GM12875 (cell line): ENCODE measurements around the gene DPP8.

Source experiments
- H3K4me3 ChIP-seq: one replicate; pipeline ENCODE4 v1.5.1; 2011; ENCODE audit warnings: low read depth, low read length, control low read depth
- CTCF ChIP-seq: IDR thresholded peaks from 2 replicates; pipeline ENCODE4 v1.5.1; 2011; ENCODE audit warnings: low read depth, mild to moderate bottlenecking, control low read depth, inconsistent platforms, low read length, moderate library complexity, borderline replicate concordance; ENCODE audit not compliant: insufficient read depth

DPP8 gene

GRCh38 chr15:65418596-65418995 lies 98.9 kb downstream of the DPP8 start:
- H3K4me3 ChIP-seq: no peak overlapping the region

GRCh38 chr15:65416845-65417416 lies 100.6 kb downstream of the DPP8 start:
- no peak for TF ChIP-seq CTCF
- no peak overlapping the region for H3K4me3 ChIP-seq

More at GRCh38 chr15:65418596-65418995, 98.9 kb downstream of the DPP8 start:
- TF ChIP-seq CTCF: no peak

- TF ChIP-seq CTCF: no peak
- no peak overlapping the region for H3K4me3 ChIP-seq
Observed at GRCh38 chr15:65414841-65415621, 102.5 kb downstream of the DPP8 start.

- no peak overlapping the region for H3K4me3 ChIP-seq
- no peak for TF ChIP-seq CTCF
Observed at GRCh38 chr15:65413760-65414144, 103.7 kb downstream of the DPP8 start.

- H3K4me3 ChIP-seq: no peak overlapping the region
- TF ChIP-seq CTCF: no peak
Observed at GRCh38 chr15:65413051-65413759, 104.3 kb downstream of the DPP8 start.

GRCh38 chr15:65412556-65412955 lies 104.9 kb downstream of the DPP8 start:
- TF ChIP-seq CTCF: no peak
- H3K4me3 ChIP-seq: no peak overlapping the region
